Measurements from ENCODE around the gene PPP4R3A.
"Not testable (repeated sequence)": the region's sequence is repeated elsewhere in the genome, so short reads cannot be mapped to it uniquely, and the experiment has no call there.

Gene PPP4R3A

DNA sequence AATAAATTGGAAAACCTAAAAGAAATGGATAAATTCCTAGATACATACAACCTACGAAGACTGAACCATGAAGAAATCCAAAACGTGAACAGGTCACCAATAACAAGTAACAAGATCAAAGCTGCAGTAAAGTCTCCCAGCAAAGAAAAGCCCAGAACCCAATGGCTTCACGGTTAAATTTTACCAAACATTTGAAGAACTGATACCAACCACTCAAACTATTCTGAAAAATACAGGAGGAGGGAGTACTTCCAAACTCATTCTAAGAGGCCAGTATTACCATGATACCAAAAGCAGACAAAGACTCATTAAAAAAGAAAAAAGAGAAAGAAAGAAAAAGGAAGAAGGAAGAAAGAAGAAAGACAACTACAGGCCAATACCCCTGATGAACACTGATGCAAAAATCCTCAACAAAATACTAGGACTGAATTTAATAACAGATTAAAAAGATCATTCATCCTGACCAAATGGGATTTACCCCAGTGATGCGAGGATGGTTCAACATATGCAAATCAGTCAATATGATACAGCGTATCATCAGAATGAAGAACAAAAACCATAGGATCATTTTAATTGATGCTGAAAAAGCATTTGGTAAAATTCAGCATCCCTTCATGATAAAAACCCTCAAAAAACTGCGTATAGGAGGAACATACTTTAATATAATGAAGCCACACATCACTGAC is 65.6 kb downstream of the PPP4R3A start:
- no peak for DNase-seq (ENCODE audit: low read depth)
- no peak for TF ChIP-seq CTCF (IDR thresholded peaks at IDR 0.05; ENCODE audit: insufficient read depth, low read depth, low read length, missing control alignments)
- no peak overlapping the region for H3K4me3 ChIP-seq (ENCODE audit: low read depth, low read length)

- no peak for TF ChIP-seq CTCF (IDR thresholded peaks at IDR 0.05; ENCODE audit: insufficient read depth, low read depth, low read length, missing control alignments)
- no peak overlapping the region for H3K4me3 ChIP-seq (ENCODE audit: low read depth, low read length)
- DNase-seq (ENCODE audit: low read depth): no peak
These were observed 70.8 kb downstream of the PPP4R3A start for GRCh38 chr14:91439345-91439744.

GRCh38 chr14:91438845-91439244 is 71.3 kb downstream of the PPP4R3A start:
- no peak for TF ChIP-seq CTCF (IDR thresholded peaks at IDR 0.05; ENCODE audit: insufficient read depth, low read depth, low read length, missing control alignments)
- DNase-seq (ENCODE audit: low read depth): no peak
- no peak overlapping the region for H3K4me3 ChIP-seq (ENCODE audit: low read depth, low read length)

- H3K4me3 ChIP-seq (ENCODE audit: low read depth, low read length): not testable (repeated sequence)
These were observed 73.8 kb downstream of the PPP4R3A start for GRCh38 chr14:91436266-91436665.

DNA sequence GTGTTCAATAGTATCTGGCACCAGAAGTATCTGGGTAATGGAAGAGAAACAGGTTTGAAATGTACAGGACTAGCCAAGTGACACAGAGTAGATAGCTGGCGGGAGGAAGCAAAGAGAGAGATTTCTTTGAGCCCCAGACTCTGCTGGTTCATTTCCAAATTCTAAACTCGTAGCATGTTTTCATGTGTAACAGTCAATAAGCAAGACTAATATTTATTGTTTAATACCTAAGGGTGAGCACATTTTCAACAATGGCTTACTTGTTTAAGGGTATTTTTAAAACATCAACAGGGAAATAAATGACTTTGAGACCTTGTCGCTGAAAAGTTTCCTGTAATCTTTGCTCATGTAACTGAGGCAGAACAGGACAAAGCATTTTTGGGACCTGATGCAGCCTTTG is 80.7 kb downstream of the PPP4R3A start:
- DNase-seq (ENCODE audit: low read depth): no peak
- no peak overlapping the region for H3K4me3 ChIP-seq (ENCODE audit: low read depth, low read length)
- TF ChIP-seq CTCF (IDR thresholded peaks at IDR 0.05; ENCODE audit: insufficient read depth, low read depth, low read length, missing control alignments): no peak

More at GRCh38 chr14:91436266-91436665, 73.8 kb downstream of the PPP4R3A start:
- DNase-seq (ENCODE audit: low read depth): not testable (repeated sequence)

GRCh38 chr14:91428931-91429330 is 81.2 kb downstream of the PPP4R3A start:
- not testable (repeated sequence) for H3K4me3 ChIP-seq (ENCODE audit: low read depth, low read length); DNase-seq (ENCODE audit: low read depth)

DNA sequence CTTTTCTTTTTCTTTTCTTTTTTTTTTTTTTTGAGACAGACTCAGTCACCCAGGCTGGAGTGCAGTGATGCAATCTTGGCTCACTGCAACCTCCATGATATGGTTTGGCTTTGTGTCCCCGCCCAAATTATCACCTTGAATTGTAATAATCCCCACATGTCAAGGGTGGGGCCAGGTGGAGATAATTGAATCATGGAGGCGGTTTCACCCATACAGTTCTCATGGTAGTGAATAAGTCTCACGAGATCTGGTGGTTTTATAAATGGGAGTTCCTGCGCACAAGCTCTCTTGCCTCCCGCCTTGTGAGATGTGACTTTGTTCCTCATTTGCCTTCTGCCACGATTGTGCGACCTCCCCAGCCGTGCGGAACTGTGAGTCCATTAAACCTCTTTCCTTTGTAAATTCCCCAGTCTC is 84.6 kb downstream of the PPP4R3A start:
- DNase-seq (ENCODE audit: low read depth): peak; percentile 45

GRCh38 chr14:91424813-91425530 is 85.1 kb downstream of the PPP4R3A start:
- no peak for TF ChIP-seq CTCF (IDR thresholded peaks at IDR 0.05; ENCODE audit: insufficient read depth, low read depth, low read length, missing control alignments)
- no peak for DNase-seq (ENCODE audit: low read depth)
- no peak overlapping the region for H3K4me3 ChIP-seq (ENCODE audit: low read depth, low read length)

More for the DNA sequence above, 84.6 kb downstream of the PPP4R3A start:
- not testable (repeated sequence) for H3K4me3 ChIP-seq (ENCODE audit: low read depth, low read length)

Measured in GM12865 (cell line).